Activated naive CD4-positive, alpha-beta T cell treated with Interleukin-2 at 50 U/mL for 16 hours (primary cell): ENCODE data around the gene ARHGEF40.
"Not testable (repeated sequence)": the region's sequence is repeated elsewhere in the genome, so short reads cannot be mapped to it uniquely, and the experiment has no call there.

Experiments
- DNase-seq: peaks from one replicate; pipeline ENCODE4 v3.0.0-alpha.2; 2020

ARHGEF40 gene

GRCh38 chr14:21040370-21040925 lies 29.7 kb upstream of the ARHGEF40 start:
- no peak for DNase-seq

DNA sequence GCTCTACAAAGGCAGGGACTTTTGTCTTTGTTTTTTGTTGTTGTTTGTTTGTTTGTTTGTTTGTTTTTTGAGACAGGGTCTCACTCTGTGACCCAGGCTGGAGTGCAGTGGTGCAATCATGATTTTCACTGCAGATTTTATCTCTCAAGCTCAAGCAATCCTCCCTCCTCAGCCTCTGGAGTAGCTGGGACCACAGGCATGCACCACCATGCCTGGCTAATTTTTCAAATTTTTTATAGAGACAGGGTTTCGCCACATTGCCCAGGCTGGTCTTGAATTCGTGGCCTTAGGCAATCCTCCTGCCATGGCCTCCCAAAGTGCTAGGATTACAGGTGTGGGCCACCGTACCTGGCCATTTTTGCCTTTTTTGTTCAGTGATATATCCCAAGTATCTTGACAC lies 29.2 kb upstream of the ARHGEF40 start:
- not testable (repeated sequence) for DNase-seq

DNA sequence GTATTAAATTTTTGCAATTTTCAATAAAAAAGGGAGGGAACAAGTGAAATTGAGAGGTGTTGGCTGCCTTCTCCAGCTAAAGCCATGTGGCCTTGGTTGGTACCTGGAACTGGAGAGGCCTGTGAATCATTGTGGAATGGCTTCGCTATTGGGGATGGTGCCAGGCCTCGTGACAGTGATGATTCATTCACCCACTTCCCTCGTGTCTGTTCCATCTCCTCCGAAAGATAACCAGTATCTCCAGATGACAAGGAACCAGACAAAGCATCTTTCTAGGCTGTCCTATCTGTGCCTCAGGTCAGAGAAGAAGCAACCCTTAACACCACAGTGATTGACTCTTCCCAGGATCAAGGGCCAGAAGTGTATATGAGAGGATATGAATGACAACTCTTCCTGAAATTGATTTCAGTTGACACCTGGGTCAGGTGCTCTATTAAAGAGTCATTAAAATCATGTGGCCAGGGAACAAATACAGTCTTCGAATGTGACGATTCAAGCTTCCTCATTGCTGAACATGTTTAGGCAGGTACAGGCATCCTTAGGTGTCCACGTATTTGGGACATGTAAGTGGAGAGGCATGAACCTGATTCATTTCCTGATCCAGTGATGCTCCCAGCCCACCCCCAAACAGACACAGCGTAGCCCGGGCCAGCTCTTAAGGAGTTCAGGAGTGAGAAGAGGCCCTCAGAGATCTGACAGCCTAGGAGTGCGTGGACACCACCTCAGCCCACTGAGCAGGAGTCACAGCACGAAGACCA lies 28.2 kb upstream of the ARHGEF40 start, which contains the start of gene RNASE7:
Gene RNASE7 (plus strand): TSS at position 687 of the 758 bp plus-strand sequence. CDS start 631 bp downstream, outside the sequence.
- DNase-seq, result no peak

- no peak for DNase-seq
Measured at GRCh38 chr14:21042918-21043317, 27.2 kb upstream of the ARHGEF40 start.

GRCh38 chr14:21043387-21043973 lies 26.6 kb upstream of the ARHGEF40 start:
- DNase-seq, result no peak

GRCh38 chr14:21043974-21044618 lies 26.0 kb upstream of the ARHGEF40 start:
- no peak for DNase-seq

DNA sequence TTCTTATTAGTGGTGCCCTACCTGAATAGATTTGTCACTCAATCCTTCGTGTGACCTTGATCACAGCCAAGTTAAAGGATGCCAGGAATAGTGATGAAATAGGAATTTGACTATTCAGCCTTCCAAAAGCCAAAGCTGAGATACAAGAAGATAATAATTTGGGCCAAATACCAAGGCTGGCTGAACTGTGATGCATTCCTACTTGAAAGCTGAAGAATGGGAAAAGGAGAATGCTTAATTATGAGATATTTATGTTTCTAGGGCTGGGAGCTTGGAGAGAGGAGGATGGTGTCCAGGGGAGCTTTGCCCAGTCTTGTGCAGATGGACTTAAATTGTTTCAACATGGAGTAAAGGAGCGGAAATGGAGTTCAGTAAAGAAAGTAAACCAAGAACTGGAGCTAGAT lies 22.7 kb upstream of the ARHGEF40 start:
- DNase-seq, result no peak

- no peak for DNase-seq
Measured at GRCh38 chr14:21048638-21049037, 21.5 kb upstream of the ARHGEF40 start.

DNA sequence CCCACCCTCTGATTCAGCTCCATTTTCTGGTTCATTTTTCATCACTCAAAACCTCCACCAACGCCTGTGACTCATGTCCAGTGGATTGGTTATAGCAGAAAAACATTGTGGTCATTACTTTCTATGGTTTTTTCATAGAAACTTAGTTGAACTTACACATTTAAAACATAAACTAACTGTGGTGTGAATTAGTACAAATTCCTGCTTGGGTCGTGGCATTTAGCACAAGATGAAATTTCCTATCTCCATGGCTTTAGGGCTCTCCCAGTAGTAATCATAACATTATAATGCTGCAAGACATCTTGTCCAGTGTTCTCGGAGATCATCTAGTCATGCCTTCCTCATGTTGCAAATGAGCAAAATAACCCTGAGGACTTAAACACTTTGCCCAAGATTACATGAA lies 20.8 kb upstream of the ARHGEF40 start:
- DNase-seq, result no peak

DNA sequence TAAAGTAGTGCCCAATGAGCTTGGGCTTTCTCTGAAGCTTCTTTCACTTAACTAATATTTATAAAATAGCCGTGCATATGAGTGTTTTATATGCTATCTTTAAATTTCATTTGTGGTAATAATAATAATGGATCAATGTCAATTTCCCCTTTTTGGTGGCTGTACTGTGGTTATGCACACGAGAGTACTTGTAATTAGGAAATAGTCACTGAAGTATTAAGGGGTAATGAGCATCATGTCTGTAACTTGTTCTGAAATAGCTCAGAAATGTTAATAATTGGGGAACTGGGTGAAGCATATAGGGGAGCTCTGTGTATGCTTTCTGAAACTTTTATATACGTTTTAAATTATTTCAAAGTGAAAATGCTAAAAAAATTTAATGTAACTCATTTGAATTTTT lies 19.5 kb upstream of the ARHGEF40 start:
- no peak for DNase-seq

GRCh38 chr14:21053184-21054122 lies 16.7 kb upstream of the ARHGEF40 start:
- DNase-seq, result no peak

- DNase-seq, result no peak
Measured at GRCh38 chr14:21054123-21054767, 15.9 kb upstream of the ARHGEF40 start.

DNA sequence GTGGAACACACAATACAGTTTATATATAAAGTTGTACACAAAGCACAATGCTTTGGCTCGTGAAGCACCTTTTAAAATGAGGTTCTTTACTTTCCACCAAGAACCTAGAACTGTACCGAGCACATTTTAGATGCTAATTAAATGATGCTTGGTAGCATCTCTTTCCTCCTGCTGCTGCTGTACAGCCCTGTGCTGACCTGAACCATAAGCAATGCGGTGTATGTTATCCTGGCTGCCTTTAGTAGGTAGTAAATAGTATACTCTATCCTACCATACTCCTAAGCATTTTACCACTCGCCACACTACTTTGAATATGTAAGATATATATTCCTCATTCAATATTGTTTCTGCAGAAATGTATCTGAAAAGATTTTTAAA lies 15.3 kb upstream of the ARHGEF40 start:
- no peak for DNase-seq

GRCh38 chr14:21055432-21056117 lies 14.5 kb upstream of the ARHGEF40 start:
- no peak for DNase-seq

DNA sequence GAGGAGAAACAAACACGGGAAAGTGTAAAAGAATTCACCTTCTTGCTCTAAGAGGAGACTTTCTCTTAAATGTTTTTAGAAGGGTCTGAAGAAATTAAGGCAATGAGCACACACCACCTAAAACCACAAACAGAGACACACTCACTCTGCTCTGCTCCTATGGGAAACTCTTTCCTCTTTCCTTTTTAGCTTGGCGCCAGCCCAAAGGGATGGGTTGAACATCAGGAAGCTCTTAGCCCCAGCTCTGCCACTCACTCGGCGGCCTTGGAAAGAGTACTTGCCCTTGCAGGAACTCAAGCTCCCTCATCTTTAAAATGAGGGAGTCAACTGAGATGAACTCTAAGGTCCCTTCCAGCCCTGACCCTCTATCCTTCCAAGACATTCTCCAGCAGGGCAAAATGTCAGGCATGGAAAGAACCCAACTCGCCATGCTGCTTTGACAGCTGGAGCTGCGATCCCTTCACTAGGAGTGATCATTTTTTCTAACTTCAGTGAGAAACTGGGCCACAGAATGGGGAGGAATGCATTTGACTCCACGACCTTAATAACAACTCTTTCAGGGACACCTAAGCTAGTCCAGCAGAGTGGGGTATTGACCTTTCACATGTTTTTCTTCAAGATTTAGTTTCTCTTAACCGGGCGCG lies 13.5 kb upstream of the ARHGEF40 start:
- no peak for DNase-seq

- no peak for DNase-seq
Measured at GRCh38 chr14:21057803-21058675, 12.1 kb upstream of the ARHGEF40 start, which contains the start of gene RNASE8. RNASE8 (plus strand) TSS chr14:21057822; CDS start chr14:21057893, 71 bp downstream.

DNA sequence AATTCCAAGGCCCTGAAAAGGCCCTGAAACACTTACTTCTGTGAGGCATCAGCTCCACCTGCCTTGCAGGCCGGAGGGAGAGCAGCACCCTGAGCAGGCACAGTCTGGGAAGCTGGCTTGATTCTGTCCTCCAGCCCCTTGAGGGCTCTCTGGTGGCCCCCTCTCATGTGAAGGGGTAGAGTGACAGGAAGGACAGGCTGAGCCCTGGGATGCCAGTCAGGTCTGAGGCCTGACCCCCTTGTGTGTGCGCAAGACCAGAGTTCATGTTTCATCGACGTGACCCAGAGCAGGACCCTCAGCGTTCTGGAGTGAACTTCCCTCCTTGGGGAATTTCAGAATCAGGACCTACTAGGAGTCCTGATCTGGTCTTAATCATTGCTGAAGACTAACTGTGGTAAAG lies 11.2 kb upstream of the ARHGEF40 start:
- DNase-seq, result no peak

GRCh38 chr14:21059842-21060613 lies 10.1 kb upstream of the ARHGEF40 start:
- DNase-seq, result no peak
